ENCODE measurements around the gene GALNT2. TPM values are rescaled to one million over a fixed set of nuclear protein-coding genes. Genes with fewer than 3 reads are reported as not detected.

GALNT2 gene
- total and polyA plus RNA-seq, 2 donors (not counting 1 experiment from before 2014, with no cell fraction given) = 19.0 to 184 TPM

DNA sequence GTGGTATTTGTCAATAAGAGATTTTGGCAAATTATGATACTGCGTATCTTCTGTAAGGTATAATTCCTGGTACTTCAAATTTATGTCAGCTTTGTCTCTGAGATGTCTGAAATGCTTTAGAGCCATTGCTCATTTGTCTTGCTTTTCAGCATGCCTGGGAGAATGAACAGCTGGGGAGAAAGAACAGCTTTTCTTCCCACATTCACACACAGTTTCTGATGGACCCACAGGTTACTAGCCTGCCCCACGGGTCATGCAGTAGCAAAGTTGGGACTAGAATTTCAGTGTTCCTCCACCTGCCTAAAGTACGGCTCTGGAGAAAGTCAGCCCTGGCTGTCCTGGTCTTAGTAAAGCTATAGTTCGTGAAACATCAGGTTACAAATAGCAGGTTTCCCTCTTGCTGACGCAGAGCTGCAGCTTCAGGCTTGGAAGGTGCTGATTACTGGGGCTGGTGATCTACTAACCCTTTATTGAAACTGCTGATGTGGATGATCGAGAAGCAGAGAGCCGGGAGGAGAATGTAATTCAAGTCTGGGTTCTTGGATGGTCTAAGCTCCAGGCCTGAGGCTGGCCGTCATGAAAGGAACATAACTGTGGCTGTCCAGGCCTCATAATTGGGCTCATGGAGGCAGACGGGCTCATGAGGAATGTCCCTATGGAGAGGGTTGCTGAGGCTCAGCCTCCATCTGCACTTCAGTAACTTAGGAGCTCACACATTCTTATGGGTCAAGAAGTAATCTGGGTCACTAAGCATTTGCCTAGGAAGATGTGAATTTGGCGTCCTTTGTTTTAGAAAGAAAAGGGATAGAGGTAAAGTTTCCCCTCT, 12.4 kb downstream of the GALNT2 start:
- no peak overlapping the region for H3K9ac ChIP-seq (ENCODE audit: low read length)
- 96% methylated on average over 8 of the region's 10 CpGs for WGBS (ENCODE audit: insufficient coverage)
- H3K27me3 Mint-ChIP-seq = no peaks in the 10 kb centered on the region
- H3K27ac Mint-ChIP-seq = no peak overlapping the region
- H3K9me3 ChIP-seq (ENCODE audit: control extremely low read depth in 1 of 3, control insufficient read depth in 2 of 3, insufficient read depth in 1 of 3, low read length in 2 of 3) = peaks cover 0 to 13% (median 6%) of the 10 kb centered on the region in 3 donors
- intact Hi-C loops (cut with micrococcal nuclease) = no loop called here
- H3K4me3 Mint-ChIP-seq = no peak overlapping the region
- H3K9me3 Mint-ChIP-seq (ENCODE audit: insufficient read depth) = no peaks in the 10 kb centered on the region
- DNase-seq (no peak), ATAC-seq (ENCODE audit: low read depth) (no peak)
- no peak overlapping the region for H2AFZ ChIP-seq (ENCODE audit: insufficient read depth, low read depth, low read length, poor library complexity, severe bottlenecking)
- H3K27ac ChIP-seq (ENCODE audit: low read length in 2 of 2) = no peak overlapping the region
- ChIA-PET CTCF (interaction anchor here (0.7 to 1.9 kb wide), 4 partner anchors 9 to 41 kb away, joined by 3 to 5 read pairs (median 4); no protein-coding TSS in a partner anchor), POLR2A (no interaction called here)
- no peak overlapping the region for H3K4me2 ChIP-seq (replicated peaks; ENCODE audit: low read depth, low read length, poor library complexity, severe bottlenecking)
- H4K20me1 ChIP-seq (ENCODE audit: control insufficient read depth, insufficient read depth, low read length, poor library complexity, severe bottlenecking) = peaks cover 86% of the 10 kb centered on the region
- TF ChIP-seq, protein P1, sequence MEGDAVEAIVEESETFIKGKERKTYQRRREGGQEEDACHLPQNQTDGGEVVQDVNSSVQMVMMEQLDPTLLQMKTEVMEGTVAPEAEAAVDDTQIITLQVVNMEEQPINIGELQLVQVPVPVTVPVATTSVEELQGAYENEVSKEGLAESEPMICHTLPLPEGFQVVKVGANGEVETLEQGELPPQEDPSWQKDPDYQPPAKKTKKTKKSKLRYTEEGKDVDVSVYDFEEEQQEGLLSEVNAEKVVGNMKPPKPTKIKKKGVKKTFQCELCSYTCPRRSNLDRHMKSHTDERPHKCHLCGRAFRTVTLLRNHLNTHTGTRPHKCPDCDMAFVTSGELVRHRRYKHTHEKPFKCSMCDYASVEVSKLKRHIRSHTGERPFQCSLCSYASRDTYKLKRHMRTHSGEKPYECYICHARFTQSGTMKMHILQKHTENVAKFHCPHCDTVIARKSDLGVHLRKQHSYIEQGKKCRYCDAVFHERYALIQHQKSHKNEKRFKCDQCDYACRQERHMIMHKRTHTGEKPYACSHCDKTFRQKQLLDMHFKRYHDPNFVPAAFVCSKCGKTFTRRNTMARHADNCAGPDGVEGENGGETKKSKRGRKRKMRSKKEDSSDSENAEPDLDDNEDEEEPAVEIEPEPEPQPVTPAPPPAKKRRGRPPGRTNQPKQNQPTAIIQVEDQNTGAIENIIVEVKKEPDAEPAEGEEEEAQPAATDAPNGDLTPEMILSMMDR (IDR thresholded peaks at IDR 0.05) = no peak
- peaks cover 46% of the 10 kb centered on the region for H3K4me1 Mint-ChIP-seq
- H3K4me3 ChIP-seq (ENCODE audit: control extremely low read depth in 1 of 5, extremely low read depth in 1 of 5, insufficient read depth in 1 of 5, low read depth in 2 of 5, low read length in 4 of 5) = no peak overlapping the region
- peaks cover 6 to 7% of the 10 kb centered on the region in 2 donors for H3K4me1 ChIP-seq (ENCODE audit: control insufficient read depth in 2 of 2, insufficient read depth in 2 of 2, low read length in 2 of 2)
- H3K36me3 ChIP-seq (replicated peaks in 1 of 2; ENCODE audit: control extremely low read depth in 1 of 2, control insufficient read depth in 1 of 2, extremely low read depth in 1 of 2, insufficient read depth in 2 of 2, low read length in 1 of 2) = peaks cover 0 to 3% of the 10 kb centered on the region in 2 experiments
- H3K79me2 ChIP-seq (ENCODE audit: control insufficient read depth, insufficient read depth, low read length) = peaks cover 85% of the 10 kb centered on the region
- no peaks in the 10 kb centered on the region for H3K27me3 ChIP-seq (replicated peaks in 1 of 4; ENCODE audit: control extremely low read depth in 1 of 4, control insufficient read depth in 3 of 4, insufficient read depth in 4 of 4, low read length in 3 of 4)

GRCh38 chr1:230080822-230081221, 13.8 kb downstream of the GALNT2 start:
- ATAC-seq (ENCODE audit: low read depth) (no peak), DNase-seq (no peak)
- Histone ChIP-seq H3K27me3 (replicated peaks in 1 of 4; ENCODE audit: control extremely low read depth in 1 of 4, control insufficient read depth in 3 of 4, insufficient read depth in 4 of 4, low read length in 3 of 4) (no peaks in the 10 kb centered on the region), H3K4me3 (ENCODE audit: control extremely low read depth in 1 of 5, extremely low read depth in 1 of 5, insufficient read depth in 1 of 5, low read depth in 2 of 5, low read length in 4 of 5) (no peak overlapping the region), H3K36me3 (replicated peaks in 1 of 2; ENCODE audit: control extremely low read depth in 1 of 2, control insufficient read depth in 1 of 2, extremely low read depth in 1 of 2, insufficient read depth in 2 of 2, low read length in 1 of 2) (no peaks in the 10 kb centered on the region), H3K27ac (ENCODE audit: low read length in 2 of 2) (no peak overlapping the region), H3K9ac (ENCODE audit: low read length) (no peak overlapping the region), H3K4me2 (replicated peaks; ENCODE audit: low read depth, low read length, poor library complexity, severe bottlenecking) (no peak overlapping the region), H3K4me1 (ENCODE audit: control insufficient read depth in 2 of 2, insufficient read depth in 2 of 2, low read length in 2 of 2) (peaks cover 9 to 10% of the 10 kb centered on the region in 2 donors), H2AFZ (ENCODE audit: insufficient read depth, low read depth, low read length, poor library complexity, severe bottlenecking) (no peak overlapping the region), H3K79me2 (ENCODE audit: control insufficient read depth, insufficient read depth, low read length) (peaks cover 87% of the 10 kb centered on the region), H4K20me1 (ENCODE audit: control insufficient read depth, insufficient read depth, low read length, poor library complexity, severe bottlenecking) (peaks cover 89% of the 10 kb centered on the region), H3K9me3 (ENCODE audit: control extremely low read depth in 1 of 3, control insufficient read depth in 2 of 3, insufficient read depth in 1 of 3, low read length in 2 of 3) (peaks cover 0 to 13% (median 6%) of the 10 kb centered on the region in 3 donors)
- 98% methylated on average over 8 of the region's 8 CpGs for WGBS (ENCODE audit: insufficient coverage)
- intact Hi-C loops (cut with micrococcal nuclease) = no loop called here
- Mint-ChIP-seq H3K4me1 (peaks cover 50% of the 10 kb centered on the region), H3K4me3 (no peak overlapping the region), H3K9me3 (ENCODE audit: insufficient read depth) (no peaks in the 10 kb centered on the region), H3K27ac (no peak overlapping the region), H3K27me3 (no peaks in the 10 kb centered on the region)
- TF ChIP-seq, protein P1 (IDR thresholded peaks at IDR 0.05) = no peak
- no peak for TF ChIP-seq EZH2 (IDR thresholded peaks at IDR 0.05; ENCODE audit: borderline replicate concordance, insufficient read depth, low read depth, low read length, poor library complexity, severe bottlenecking)
- ChIA-PET CTCF (no interaction called here), POLR2A (no interaction called here)
